Measurements from ENCODE around the gene ZBTB25.

GRCh38 chr14:64447876-64448670 lies 55.6 kb downstream of the ZBTB25 start:
- no peak for TF ChIP-seq CTCF (IDR thresholded peaks at IDR 0.05; ENCODE audit: insufficient read depth, low read depth, low read length)
- no peak for TF ChIP-seq EZH2 (IDR thresholded peaks at IDR 0.05; ENCODE audit: insufficient read depth, low read length)

Measured in astrocyte (in vitro differentiated cells and primary cell).